ENCODE data around the gene DCAF5.
A peak's percentile ranks its signal among the peaks of the same experiment; 100 is the strongest.

Gene DCAF5

DNA sequence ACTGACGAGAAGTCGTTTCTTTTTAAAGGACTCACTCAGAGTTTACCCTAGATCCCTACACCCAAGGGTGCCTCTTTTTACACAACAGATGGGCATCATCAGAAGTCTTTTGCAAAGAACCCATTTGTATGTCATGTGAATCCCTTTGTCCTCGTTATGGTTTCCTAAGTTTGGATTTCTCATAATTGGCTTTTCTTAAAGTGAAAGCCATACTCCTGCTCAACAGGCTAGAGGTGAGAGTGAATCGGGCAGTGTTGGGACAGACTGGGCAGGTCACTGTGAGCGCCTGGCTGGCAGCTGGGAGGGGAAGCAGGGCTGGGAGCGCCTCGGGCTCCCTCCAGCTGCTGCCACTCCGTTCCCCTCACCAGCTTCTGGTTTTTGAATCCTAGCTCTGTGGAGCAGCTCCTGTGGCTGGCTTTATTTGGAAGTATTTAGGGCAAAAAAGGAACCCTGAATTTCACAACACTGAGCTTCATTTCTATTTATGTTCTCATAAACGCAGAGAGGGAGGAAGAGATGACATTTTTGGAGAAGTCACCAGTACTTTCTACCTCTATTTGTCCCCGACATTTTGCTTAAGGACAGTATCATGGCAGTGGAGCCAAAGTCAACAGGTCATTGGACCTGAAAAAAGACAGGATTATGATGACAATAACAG is 110.0 kb downstream of the DCAF5 start:
- FAIRE-seq (no peak), DNase-seq (ENCODE audit: insufficient read length, low spot score) (no peak)
- TF ChIP-seq, protein P1, sequence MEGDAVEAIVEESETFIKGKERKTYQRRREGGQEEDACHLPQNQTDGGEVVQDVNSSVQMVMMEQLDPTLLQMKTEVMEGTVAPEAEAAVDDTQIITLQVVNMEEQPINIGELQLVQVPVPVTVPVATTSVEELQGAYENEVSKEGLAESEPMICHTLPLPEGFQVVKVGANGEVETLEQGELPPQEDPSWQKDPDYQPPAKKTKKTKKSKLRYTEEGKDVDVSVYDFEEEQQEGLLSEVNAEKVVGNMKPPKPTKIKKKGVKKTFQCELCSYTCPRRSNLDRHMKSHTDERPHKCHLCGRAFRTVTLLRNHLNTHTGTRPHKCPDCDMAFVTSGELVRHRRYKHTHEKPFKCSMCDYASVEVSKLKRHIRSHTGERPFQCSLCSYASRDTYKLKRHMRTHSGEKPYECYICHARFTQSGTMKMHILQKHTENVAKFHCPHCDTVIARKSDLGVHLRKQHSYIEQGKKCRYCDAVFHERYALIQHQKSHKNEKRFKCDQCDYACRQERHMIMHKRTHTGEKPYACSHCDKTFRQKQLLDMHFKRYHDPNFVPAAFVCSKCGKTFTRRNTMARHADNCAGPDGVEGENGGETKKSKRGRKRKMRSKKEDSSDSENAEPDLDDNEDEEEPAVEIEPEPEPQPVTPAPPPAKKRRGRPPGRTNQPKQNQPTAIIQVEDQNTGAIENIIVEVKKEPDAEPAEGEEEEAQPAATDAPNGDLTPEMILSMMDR (IDR thresholded peaks at IDR 0.05; ENCODE audit: insufficient read depth, missing control alignments), result no peak

DNA sequence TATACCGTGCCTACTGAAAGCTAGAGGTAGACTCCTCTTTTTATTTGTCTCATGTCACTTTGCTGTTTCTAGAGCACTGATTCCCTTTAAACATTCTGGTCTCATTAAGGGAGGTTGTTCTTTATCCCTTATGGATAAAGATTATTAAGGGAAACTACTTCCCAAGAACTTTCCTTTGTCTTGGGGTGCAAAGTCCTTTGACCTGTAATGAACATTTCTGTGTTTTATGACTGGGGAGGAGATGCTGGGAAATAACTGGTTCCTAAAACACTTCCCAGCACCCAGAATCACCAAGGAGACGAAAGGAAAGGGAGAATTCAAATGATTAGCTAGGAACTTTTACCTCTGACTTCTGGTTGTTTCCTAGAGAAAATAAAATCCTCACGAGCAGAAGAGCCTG is 110.6 kb downstream of the DCAF5 start:
- DNase-seq (ENCODE audit: insufficient read length, low spot score) (no peak), FAIRE-seq (no peak)
- TF ChIP-seq, protein P1 (IDR thresholded peaks at IDR 0.05; ENCODE audit: insufficient read depth, missing control alignments), result no peak

DNA sequence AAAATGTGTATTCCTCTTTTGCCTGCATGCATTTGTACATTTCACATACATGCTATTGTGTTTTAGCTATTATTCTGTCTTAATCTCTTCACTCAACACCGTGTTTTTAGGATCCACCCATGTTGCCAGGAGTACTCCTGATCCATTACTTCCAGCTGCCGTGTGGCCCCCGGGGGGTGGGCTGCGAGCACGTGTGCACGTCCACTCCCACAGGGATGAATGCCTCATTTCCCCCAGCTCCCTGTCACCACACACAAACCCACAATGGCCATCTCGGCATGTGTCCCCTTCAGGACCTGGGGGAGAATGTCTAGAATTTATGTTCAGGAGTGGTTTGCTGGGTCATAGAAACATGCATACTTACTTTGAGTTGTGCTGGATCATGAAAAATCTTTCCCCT is 111.1 kb downstream of the DCAF5 start:
- DNase-seq (ENCODE audit: insufficient read length, low spot score) (no peak), FAIRE-seq (no peak)
- TF ChIP-seq, protein P1 (IDR thresholded peaks at IDR 0.05; ENCODE audit: insufficient read depth, missing control alignments), result no peak

DNA sequence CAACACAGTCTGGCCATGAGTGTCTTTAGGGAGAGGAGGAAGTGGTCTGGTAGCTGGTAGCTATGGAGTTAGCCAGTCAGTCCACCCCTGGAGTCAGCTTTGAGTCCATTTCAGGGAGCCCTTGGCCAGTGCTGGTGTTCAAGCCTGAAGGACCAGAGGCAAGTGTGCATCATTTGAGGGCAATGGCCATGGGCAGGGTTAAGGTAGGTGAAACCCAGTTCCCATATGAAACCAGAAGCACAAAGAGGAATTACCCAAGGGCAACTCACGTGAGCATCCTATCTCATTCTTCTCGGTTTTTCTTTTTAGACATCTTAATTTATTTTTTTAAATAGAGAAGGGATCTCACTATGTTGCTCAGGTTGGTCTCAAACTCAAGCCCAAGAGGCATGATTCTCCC is 112.6 kb downstream of the DCAF5 start:
- no peak for FAIRE-seq
- TF ChIP-seq, protein P1 (IDR thresholded peaks at IDR 0.05; ENCODE audit: insufficient read depth, missing control alignments), result no peak
- no peak for DNase-seq (ENCODE audit: insufficient read length, low spot score)

DNA sequence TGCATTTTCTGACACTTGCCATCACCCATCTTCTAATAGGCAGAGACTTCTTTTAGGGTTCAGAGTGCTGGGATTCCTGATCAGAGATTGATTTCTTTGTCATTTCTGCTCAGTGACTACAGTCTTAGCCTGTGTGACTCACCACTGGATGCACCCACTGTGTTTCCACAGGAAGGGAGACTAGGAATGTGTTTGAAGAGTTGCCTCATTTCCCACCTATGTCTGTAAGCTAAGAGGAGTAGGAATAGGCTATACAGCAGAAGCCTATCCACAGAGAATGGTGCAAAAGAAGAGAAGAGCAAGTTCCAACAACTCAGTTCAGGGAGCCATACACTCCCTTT is 113.7 kb downstream of the DCAF5 start:
- DNase-seq (ENCODE audit: insufficient read length, low spot score) (no peak), FAIRE-seq (no peak)
- TF ChIP-seq, protein P1 (IDR thresholded peaks at IDR 0.05; ENCODE audit: insufficient read depth, missing control alignments), result no peak

DNA sequence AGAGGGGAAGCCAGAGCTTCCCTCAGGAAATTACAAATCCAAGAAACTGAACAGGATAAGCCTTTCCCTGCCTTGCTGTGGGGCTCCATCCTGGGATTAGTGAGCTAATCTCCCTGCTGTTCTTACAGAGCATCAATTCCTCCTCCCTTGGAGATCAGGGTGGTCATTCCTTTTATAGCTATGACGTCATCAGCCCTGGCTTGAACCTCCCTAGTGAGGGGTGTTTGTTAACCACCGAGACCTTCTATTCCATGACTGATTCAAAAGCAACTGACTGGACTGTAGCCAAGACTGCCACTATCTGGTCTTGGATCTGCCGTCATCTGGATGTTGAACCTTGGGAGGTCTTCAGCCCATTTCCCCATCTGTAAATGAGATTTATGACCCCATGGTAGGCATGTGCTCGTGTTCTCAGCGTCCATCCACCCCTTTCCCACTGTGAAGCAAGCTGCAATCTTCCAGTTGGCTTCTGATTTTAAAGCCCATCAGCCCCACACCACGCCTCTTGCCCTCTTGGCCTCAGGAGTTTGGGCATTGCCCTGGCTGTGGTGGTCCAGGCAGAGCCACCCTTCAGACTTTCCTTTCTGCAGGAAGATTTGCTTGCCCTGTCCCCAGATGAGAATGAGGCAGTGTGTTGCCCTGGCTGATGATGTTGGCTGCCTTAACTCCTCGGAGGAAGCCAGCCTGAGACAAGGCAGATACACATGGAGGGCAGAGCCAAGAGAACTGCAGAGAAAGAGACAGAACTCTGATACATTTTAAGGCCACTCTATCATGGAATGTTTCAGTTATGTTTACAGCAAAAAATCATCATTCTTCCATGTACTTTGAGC is 114.2 kb downstream of the DCAF5 start:
- FAIRE-seq, result peak; percentile 81
- TF ChIP-seq, protein P1 (IDR thresholded peaks at IDR 0.05; ENCODE audit: insufficient read depth, missing control alignments), result no peak
- DNase-seq (ENCODE audit: insufficient read length, low spot score), result peak; percentile 85
